IPS-18a (cell line): ENCODE data around the gene SRA1.

Source experiments
- H3K27ac ChIP-seq: one replicate; pipeline ENCODE4 v1.5.1; 2013; ENCODE audit warnings: low read length
- H3K27me3 ChIP-seq: one replicate; pipeline ENCODE4 v1.6.1; 2013; ENCODE audit warnings: mild to moderate bottlenecking, low read length; ENCODE audit not compliant: control insufficient read depth, insufficient read depth
- H3K36me3 ChIP-seq: one replicate; pipeline ENCODE4 v1.6.1; 2013; ENCODE audit warnings: low read depth, low read length; ENCODE audit not compliant: control insufficient read depth
- H3K4me1 ChIP-seq: one replicate; pipeline ENCODE4 v1.6.1; 2013; ENCODE audit warnings: low read depth, low read length; ENCODE audit not compliant: control insufficient read depth
- H3K4me3 ChIP-seq: one replicate; pipeline ENCODE4 v1.5.1; 2013; ENCODE audit warnings: low read length
- H3K9ac ChIP-seq: one replicate; pipeline ENCODE4 v1.6.1; 2013; ENCODE audit warnings: mild to moderate bottlenecking, low read length, moderate library complexity
- H3K9me3 ChIP-seq: one replicate; pipeline ENCODE4 v1.6.1; 2013; ENCODE audit warnings: low read depth, low read length; ENCODE audit not compliant: control insufficient read depth

The SRA1 gene

GRCh38 chr5:140560227-140560626 lies 3.0 kb upstream of the SRA1 start:
- Histone ChIP-seq H3K4me3 (no peak overlapping the region), H3K9me3 (no peaks in the 10 kb centered on the region), H3K27ac (no peak overlapping the region), H3K36me3 (no peaks in the 10 kb centered on the region), H3K4me1 (peaks cover 18% of the 10 kb centered on the region), H3K9ac (no peak overlapping the region), H3K27me3 (no peaks in the 10 kb centered on the region)

- Histone ChIP-seq H3K9me3 (no peaks in the 10 kb centered on the region), H3K27me3 (no peaks in the 10 kb centered on the region), H3K4me1 (peaks cover 13% of the 10 kb centered on the region), H3K9ac (no peak overlapping the region), H3K4me3 (no peak overlapping the region), H3K27ac (no peak overlapping the region), H3K36me3 (no peaks in the 10 kb centered on the region)
These were observed 1.3 kb upstream of the SRA1 start for GRCh38 chr5:140558542-140558941.

DNA sequence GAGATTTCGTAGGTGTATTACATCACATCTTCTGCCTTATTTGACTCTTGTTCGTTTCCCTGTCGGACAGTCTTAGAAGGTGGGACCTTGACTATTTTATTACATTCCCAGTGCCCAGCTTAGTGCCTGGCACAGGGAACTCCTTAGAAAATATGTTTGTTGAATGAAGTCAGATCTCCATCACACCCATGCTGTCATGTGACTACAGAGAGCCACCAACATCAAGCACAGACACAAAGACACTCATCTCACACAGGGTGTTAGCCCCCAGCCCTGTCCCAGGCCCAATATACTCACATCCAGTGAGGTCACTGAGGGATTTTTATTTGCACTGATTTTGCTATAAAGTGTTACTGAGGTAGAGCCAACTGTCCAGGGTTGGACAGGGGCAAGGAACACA lies 692 bp upstream of the SRA1 start:
- no peaks in the 10 kb centered on the region for H3K36me3 ChIP-seq
- H3K9ac ChIP-seq = peak overlapping the region; percentile 81
- H3K27me3 ChIP-seq = no peaks in the 10 kb centered on the region
- H3K4me1 ChIP-seq = peaks cover 13% of the 10 kb centered on the region
- peak overlapping the region; percentile 87 for H3K27ac ChIP-seq
- peak overlapping the region; percentile 78 for H3K4me3 ChIP-seq
- no peaks in the 10 kb centered on the region for H3K9me3 ChIP-seq

DNA sequence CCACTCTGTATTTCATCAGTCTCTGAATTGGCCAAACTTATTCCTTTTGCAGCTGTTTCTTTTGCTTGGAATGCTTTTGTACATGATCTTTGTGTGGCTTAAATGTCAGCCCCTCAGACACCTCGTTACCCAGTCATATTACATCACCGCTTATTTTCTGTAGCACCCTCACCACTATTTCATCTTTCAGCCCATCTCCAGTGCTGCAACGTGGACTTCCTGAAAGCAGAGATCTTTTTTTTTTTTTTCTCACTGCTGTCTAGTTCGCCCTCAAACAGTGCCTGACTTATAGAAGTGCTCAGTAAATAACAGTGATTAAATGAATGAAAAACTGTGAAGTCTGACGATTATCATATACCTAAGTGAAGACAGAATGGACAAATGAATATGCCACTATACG lies 835 bp downstream of the SRA1 start:
- peaks cover 13% of the 10 kb centered on the region for H3K4me1 ChIP-seq
- no peaks in the 10 kb centered on the region for H3K27me3 ChIP-seq
- H3K36me3 ChIP-seq = peaks cover 7% of the 10 kb centered on the region
- no peaks in the 10 kb centered on the region for H3K9me3 ChIP-seq
- H3K9ac ChIP-seq = peak overlapping the region; percentile 81
- H3K4me3 ChIP-seq = peak overlapping the region; percentile 78
- H3K27ac ChIP-seq = no peak overlapping the region

- Histone ChIP-seq H3K4me3 (peak overlapping the region; percentile 78), H3K27ac (no peak overlapping the region), H3K9me3 (no peaks in the 10 kb centered on the region), H3K9ac (peak overlapping the region; percentile 81), H3K4me1 (peaks cover 13% of the 10 kb centered on the region), H3K27me3 (no peaks in the 10 kb centered on the region), H3K36me3 (peaks cover 13% of the 10 kb centered on the region)
These were observed 1.4 kb downstream of the SRA1 start for GRCh38 chr5:140555747-140556312.

- Histone ChIP-seq H3K4me3 (no peak overlapping the region), H3K27me3 (no peaks in the 10 kb centered on the region), H3K36me3 (peaks cover 27% of the 10 kb centered on the region), H3K9ac (no peak overlapping the region), H3K9me3 (no peaks in the 10 kb centered on the region), H3K4me1 (peaks cover 13% of the 10 kb centered on the region), H3K27ac (no peak overlapping the region)
These were observed 2.8 kb downstream of the SRA1 start for GRCh38 chr5:140554454-140554853.

GRCh38 chr5:140553657-140554056 lies 3.6 kb downstream of the SRA1 start:
- no peaks in the 10 kb centered on the region for H3K27me3 ChIP-seq
- H3K4me3 ChIP-seq = no peak overlapping the region
- peaks cover 33% of the 10 kb centered on the region for H3K36me3 ChIP-seq
- H3K4me1 ChIP-seq = peaks cover 14% of the 10 kb centered on the region
- H3K9ac ChIP-seq = no peak overlapping the region
- H3K9me3 ChIP-seq = no peaks in the 10 kb centered on the region
- H3K27ac ChIP-seq = no peak overlapping the region

GRCh38 chr5:140551872-140552271 lies 5.4 kb downstream of the SRA1 start:
- Histone ChIP-seq H3K27ac (no peak overlapping the region), H3K9ac (no peak overlapping the region), H3K27me3 (no peaks in the 10 kb centered on the region), H3K4me3 (no peak overlapping the region), H3K9me3 (no peaks in the 10 kb centered on the region), H3K36me3 (peaks cover 33% of the 10 kb centered on the region), H3K4me1 (peaks cover 16% of the 10 kb centered on the region)

DNA sequence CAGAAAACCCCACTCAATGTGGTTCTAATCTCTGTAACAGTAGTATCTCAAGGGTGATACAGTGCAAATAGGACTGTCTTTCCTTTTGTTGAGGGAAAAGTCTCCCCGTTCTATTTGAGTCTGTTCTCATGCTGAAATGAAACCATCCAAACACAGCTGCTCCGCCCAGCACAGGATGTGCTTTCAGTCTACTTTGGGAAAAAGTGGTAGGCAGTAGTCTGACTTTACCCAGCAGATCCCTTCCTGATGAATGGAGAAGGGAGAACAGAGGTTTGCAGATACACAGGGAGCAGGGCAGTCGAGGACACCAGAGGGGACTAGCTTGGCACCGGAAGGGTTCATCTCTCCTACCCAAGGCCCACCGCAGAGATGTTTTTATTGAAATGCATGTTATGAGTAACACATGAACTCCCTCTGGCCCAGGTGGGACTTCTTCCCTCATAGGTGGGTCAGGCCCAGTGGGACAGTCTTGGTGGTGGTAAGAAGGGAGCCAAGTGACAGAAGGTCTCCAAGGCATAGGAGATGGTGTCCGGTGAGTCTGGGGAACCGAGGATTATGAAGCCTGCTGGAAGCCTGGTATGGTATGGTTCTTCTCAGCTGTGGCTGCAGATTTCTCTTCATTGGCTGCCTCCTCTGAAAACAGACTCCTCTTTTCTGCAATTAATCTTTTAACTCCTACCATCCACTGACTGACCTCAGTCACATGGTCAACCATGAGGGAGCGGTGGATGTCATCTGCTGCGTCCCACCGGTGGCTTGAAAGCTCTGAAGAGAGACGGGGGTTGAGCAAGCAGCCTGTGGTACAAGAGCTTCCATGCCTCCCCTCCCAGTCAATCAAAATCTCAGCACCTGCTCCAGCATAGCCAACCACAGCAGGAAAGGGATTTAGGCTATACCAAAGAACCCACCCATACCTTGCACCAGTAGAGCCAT lies 6.9 kb downstream of the SRA1 start:
- Histone ChIP-seq H3K9ac (no peak overlapping the region), H3K9me3 (no peaks in the 10 kb centered on the region), H3K36me3 (peaks cover 33% of the 10 kb centered on the region), H3K27ac (no peak overlapping the region), H3K4me3 (no peak overlapping the region), H3K4me1 (peaks cover 9% of the 10 kb centered on the region), H3K27me3 (no peaks in the 10 kb centered on the region)

GRCh38 chr5:140549237-140550144 lies 7.8 kb downstream of the SRA1 start:
- H3K4me1 ChIP-seq = peaks cover 9% of the 10 kb centered on the region
- no peak overlapping the region for H3K9ac ChIP-seq
- H3K36me3 ChIP-seq = peaks cover 33% of the 10 kb centered on the region
- H3K27me3 ChIP-seq = no peaks in the 10 kb centered on the region
- no peaks in the 10 kb centered on the region for H3K9me3 ChIP-seq
- no peak overlapping the region for H3K4me3 ChIP-seq
- H3K27ac ChIP-seq = no peak overlapping the region

- H3K9ac ChIP-seq = no peak overlapping the region
- peaks cover 33% of the 10 kb centered on the region for H3K36me3 ChIP-seq
- no peak overlapping the region for H3K27ac ChIP-seq
- peaks cover 9% of the 10 kb centered on the region for H3K4me1 ChIP-seq
- H3K4me3 ChIP-seq = no peak overlapping the region
- H3K27me3 ChIP-seq = no peaks in the 10 kb centered on the region
- no peaks in the 10 kb centered on the region for H3K9me3 ChIP-seq
These were observed 8.5 kb downstream of the SRA1 start for GRCh38 chr5:140548791-140549190.
